GM18858 (cell line): ENCODE results near the gene VPS26B.
A peak's percentile ranks its signal among the peaks of the same experiment; 100 is the strongest.
"Not testable (repeated sequence)": the region's sequence is repeated elsewhere in the genome, so short reads cannot be mapped to it uniquely, and the experiment has no call there.

Experiments
- ATAC-seq: cut with Tn5 transposase; IDR thresholded peaks from one replicate; pipeline ENCODE4 v1.9.1; 2021; ENCODE audit not compliant: unreplicated experiment

VPS26B gene

DNA sequence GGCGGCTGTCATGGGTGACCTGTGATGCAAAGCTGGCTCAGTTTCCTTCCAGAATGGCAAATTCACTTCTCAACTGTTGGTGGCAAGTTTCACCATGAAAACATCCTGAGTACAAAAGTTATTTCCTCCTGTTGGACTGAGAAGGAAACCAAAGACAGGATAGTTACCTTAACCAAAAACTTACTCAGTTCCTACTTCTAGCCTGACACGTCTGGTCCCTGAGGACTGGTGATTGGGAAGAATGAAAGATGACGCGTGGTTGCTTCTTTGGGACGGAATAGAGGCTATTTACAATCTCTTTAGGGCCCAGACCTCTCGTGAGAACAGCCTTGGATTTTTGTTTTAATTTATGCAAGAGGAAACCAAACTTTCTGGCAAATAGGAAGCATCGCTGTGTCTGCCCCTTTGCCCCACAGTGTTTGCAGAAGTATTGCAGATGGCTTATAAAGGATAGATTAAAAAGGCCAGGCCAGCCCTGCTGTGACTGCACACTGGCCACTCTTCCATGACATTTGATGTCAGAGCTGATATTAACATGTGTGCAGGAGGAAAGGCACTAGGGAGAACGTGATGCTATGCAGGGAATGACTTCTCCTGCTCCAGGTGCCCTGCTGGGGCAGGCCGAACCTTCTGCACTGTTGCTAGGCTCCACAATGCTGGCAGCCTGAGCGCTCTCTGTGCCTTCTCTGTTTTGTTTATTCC is 7.6 kb downstream of the VPS26B start:
- no peak for ATAC-seq

DNA sequence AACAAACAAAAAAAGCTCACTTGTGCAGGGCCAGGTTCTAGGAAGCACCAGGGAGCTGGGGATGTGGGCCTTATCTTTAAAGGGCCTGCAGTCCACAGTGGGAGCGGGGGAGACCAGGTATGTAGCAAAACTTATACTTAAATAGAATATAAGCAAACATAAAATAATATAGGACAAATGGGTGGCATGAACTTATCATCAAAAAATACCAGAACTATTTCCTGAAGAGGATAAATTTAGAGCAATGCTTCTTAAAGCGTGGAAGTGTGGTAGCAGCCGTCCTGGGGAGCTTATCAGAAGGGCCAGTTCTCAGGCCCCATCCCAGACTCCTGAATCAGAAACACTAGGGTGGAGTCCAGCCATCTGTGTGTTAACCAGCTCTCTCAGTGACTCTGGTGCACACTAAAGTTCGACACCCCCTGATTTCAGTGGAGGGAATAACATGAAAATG is 9.3 kb downstream of the VPS26B start:
- ATAC-seq: no peak

DNA sequence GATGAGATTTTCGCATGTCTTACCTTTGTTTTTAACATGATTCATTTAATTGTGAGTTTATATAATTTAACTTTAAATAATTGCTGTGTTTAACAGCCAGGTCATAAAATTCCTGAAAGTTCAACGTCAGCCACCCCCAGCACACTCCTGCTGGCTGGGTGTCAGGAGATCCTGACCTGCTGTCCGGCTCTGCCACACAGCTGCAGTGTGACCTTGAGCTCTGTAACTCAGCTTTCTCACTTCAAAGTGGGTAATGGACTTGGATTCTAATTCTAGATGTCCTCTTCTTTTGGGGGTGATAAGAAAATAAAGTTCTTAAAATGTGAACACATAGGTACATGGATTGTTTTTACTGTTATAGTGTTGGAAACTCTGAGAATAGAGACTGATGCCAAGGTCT is 10.9 kb downstream of the VPS26B start:
- no peak for ATAC-seq

DNA sequence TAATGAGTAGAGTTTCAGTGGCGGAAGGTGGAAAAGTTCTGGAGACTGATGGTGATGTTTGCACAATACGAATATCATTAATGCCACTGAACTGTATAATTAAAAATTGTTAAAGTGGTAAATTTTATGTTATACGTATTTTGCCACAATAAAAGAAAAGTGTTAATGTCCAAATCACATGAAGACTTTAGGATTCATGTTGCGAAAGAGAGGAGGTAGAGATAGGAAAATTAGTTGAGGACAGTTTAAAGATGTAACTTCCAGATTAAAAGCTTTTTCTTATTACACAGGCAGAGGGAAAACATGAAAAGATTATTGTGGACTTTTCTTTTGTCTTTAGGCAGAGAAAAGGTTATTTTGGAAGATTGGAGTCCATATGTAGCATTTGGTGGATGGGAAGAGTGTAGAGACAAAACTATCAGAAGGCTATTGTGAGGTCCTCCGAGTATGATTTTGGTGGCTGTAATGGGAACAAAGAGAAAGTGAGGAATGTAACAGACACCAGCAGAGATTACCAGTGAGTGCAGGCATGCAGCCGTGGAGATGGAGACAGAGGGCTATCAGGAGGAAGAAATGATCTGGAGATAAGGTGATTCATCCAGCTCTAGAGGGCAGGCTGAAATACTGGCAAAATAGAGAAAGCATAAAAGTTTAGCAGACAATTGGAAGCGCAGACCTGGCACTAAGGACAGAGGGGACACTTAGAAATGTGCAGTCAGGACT is 12.5 kb downstream of the VPS26B start:
- ATAC-seq: no peak

DNA sequence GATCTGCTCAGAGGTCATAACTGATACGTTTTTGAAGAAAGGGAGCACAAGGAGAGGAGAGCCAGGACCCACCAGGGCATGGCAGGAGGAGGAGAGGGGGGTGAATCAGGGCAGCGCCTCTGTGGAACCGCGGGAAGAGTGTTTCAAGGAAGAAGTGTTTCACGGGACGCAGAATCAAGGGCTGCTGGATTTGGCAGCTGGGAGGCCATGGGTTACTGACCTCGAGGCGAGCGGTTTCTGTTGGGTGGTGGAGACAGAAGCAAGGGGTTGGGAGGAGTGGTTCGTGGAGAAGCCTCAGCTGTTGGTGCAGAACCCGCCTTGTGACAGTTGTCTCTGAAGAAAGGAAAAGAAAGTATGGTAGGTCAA is 13.1 kb downstream of the VPS26B start:
- ATAC-seq: no peak

DNA sequence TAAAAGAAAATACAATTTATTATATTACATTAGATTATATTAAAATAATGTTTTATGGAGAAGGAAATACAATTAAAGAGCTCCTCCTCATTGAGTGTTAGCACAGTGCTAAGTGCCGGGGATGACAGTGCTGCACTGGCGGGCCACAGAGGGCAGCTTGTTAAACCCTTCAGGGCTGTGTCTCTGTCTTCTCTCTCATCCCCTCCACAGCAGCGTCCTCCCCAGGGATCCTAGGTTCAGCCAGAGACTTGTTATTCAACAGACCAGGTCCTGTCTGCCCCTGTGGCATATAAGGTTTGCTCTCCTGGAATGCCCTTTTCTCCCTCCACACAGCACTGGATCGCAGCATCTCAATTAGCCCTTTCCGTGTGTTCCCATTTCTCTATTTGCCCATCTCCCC is 14.5 kb downstream of the VPS26B start:
- ATAC-seq: no peak

DNA sequence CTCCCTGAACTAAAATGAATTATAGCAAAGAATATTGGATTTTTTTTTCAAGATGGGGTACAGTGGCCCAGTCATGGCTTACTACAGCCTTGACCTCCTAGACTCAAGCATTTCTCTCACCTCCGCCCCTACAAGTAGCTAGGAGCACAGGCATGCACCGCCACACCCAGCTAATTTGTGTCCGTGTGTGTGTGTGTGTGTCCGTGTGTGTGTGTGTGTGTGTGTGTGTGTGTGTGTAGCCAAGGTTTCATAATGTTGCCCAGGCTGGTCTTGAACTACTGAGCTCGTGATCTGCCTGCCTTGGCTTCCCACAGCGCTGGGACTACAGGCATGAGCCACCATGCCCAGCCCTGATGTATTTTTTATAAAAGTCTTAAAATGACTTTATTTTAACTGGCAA is 16.1 kb downstream of the VPS26B start:
- no peak for ATAC-seq

DNA sequence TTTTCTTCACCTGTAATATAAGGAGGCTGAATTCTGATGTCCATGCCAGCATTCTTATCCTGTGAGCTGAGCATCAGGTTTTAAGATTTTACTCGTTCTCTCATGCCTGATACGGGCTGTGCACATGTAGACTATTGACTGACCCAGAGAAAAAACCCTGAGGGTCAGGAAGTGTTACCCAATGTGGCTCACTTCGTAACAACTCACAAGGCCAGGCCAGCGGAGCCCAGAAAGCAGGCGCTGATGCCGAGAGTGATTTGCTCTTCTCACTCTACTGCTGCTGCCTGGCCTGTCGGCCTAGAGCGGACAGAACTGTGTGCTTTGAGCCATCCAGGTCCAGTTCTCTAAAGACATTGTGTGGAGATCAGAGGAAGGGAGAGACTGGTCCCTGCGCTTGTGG is 17.9 kb downstream of the VPS26B start:
- no peak for ATAC-seq

DNA sequence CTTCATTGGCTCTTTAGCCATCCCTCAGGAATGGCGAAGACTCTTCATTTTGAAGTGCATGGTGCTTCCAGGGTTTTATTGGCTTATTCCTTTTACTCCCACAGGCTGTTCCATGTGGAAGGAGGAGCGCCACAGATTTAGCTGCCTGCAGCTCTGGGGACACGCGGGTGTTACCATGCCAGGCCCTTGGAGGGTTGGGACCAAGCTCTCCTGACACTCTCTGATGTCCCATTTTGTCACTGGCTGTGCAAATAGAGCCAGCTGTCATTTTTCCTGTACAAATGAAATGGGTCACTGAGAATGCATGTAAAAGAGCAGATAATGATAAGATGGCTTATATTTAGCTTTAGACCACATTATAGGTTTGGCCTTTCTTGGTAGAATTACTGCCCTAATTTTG is 19.4 kb downstream of the VPS26B start:
- no peak for ATAC-seq

DNA sequence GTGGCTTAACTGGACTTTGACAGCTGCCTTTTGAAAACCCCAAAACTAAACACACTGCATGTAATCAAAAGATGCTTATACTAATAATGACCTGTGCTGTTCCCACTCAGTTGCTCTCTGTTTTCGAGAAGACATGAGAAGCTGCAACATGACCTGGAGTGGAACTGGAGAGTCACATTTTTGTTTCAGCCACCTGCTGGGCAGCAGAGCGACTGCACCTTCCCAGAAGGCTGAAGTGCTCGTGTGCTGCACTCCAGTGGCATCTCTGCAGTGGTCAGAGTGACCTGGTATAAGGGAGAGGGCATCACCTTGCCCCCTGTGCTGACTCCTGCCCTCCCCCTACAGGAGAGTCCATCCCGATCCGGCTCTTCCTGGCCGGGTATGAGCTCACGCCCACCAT is 20.1 kb downstream of the VPS26B start:
- no peak for ATAC-seq

DNA sequence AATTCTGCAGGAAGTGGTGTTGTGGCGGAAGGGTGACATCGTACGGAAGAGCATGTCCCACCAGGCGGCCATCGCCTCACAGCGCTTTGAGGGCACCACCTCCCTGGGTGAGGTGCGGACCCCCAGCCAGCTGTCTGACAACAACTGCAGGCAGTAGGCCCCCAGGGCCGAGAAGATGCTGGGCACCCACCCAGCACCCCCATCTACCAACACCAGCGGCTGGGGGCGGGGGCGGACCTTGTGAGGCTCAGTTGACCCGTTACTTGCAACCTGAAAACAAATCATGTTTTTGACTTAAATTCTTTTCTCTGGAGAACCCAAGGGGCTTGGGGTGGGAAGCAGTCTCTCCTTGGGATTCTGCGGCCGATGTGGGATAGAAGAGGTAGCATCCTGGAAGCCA is 21.0 kb downstream of the VPS26B start:
- no peak for ATAC-seq

DNA sequence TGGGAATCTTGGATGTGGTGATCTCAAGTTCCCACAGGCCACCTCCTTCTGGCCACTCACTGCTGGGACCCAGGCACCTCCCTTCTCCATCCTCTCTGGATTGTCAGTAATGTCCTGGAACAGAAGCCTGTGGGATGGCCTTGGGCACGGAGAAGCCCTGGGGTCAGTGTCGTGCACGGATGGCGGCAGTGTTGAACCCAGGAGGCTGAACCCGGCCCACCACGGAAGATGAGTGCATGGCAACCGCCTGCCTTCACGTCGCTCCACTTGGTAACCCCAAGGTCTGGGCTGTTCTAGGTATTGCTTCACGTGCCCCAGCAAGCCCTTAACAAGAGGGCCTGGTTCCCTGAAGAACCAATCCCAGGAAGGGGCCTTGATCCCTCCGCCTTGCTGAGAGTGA is 21.6 kb downstream of the VPS26B start:
- no peak for ATAC-seq

DNA sequence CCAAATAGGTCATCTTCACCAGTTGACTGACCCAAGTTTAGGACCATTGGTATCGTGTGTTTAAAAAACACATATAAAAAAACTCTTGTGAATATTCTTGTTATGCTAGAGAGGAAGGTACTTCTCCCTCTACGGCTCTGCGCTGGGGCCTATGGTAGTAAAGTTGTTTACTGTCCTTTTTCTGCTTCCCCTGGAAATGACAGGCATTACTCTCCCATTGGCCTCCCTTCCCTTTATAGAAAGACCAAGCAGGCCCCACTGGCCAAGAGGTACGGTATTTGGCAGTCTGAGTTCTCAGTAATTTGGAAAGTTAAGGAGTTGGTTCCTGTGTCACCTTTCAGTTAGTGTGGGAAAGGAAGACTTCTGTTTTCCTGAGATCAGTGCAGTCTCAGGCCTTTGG is 22.2 kb downstream of the VPS26B start:
- ATAC-seq: no peak

DNA sequence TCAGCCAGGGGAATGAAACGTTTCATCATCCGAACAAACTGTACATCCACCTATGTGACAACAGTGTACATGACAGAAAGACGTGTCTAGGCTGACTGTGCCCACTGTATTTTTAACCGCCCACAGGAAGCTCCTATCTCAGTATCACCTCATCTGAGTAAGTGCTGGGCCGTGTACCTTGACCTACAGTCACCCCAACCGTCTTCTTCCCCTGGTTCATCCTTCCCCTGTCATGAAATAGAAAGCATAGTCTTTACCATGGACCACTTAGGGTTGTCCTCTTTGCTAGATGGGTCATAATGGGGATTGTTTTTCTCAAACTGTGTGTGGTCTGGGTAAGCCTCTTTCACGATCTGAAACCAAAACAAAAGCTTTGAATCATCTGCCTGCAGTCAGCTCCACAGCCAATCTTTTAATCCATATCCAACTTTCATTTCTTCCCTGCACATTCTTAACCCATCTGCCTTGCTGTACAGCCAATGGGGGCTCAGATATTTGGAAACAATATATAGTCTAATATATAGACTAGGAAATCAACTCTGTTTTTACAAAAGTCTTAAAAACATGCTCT is 24.5 kb downstream of the VPS26B start:
- no peak for ATAC-seq

DNA sequence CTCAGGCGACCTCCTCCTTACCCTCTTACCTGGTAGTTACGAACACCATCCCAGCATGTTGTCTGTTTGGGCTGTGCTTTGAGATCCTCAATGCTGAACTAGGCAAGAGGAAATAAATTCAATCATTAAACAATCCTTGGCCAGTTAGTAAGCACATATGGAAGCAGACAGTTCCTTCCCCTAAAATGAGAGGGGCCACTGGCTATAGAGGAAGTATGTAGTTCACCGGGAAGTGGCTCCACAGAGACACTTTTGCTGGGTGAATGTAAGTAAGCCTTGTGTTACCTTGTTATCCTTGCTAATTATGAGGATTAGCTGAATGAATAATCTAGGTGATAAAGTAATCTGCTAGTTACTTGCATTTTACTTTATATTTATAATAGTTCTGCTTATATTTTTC is 25.8 kb downstream of the VPS26B start:
- ATAC-seq: no peak

DNA sequence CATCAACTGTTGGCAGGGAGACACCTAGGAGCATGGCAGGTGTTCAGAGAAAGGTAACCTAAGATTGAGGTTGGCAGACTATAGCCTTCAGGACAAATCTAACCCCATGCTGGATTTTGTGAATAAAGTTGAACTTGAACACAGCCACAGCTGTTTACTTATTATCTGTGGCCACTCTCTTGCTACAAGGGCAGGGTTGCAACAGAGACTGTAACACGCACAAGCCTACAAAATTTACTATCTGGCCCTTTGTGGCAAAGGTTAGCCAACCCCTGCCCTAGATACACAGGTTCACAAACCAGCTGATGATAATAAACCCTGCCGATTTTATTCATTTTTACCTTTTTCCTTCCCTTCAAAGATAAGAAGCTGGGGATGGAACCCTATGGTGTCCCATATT is 26.2 kb downstream of the VPS26B start:
- no peak for ATAC-seq

DNA sequence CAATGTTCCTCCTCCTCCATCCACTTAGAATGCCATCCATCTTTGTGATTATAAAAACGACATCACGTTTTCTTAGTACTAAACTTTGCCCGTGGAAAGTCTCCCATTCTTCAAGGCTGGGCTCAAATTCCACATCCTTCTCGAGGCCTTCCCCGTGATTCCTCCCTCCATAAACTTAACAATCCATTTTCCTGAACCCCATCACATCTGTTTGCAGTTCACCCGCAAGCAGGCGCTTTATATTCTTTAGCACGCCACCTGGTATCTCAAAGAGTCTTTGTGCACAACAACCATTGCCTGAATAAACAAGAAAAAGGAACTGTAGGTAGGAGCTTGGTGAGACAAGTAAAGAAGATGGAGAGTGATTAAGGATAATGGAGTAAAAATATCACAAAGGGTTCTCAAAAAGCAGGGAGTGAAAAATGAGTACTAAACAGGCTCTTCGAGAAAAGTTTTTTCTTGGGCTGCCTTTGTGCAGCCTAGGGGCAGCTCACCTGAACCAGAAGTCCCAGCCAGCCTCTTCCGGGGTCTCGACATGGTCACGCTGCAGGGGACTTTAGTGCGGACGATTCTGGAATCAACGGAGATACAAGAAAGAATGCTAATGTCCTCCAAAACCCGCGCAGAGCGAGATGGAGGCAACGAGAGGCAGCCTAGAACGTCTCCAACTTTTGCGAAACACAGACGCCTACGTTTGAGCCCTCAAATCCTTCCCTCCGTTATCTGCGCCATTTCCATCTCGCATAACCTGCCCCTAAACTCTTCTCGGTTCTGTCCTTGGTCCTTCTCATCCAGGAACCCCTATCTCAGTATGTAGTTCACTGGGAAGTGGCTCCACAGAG is 28.1 kb downstream of the VPS26B start:
- no peak for ATAC-seq

DNA sequence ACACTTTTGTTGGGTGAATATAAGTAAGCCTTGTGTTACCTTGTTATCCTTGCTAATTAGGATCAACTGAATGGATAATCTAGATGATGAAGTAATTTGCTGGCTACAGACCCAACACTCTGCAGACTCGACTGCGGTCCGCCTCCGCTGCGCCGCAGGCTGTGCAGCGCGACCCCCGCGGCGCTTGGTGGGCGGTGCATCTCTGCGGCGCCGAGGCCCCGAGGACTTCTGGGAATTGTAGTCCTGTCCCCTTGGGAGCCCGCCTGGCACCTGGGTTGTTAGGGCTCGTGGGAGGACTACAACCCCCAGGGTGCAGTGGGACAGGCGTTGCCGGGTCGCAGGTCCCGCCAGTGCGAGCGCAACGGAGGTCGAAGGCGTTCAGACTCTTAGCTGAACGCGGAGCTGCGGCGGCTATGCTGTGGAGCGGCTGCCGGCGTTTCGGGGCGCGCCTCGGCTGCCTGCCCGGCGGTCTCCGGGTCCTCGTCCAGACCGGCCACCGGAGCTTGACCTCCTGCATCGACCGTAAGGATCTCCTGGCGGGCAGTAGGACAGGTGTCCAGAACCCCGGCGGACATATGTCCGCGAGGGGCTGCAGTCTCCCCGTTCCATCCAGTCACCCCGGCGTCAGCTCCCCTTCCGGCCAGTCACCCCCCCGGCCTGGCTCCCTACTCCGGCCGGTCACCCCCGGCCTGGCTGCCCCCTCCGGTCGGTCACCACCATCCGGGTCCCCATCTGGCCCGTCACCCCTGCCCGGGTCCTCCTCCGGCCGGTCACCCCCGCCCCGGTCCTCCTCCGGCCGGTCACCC is 28.9 kb downstream of the VPS26B start, which contains the start of the genes ACAD8 and THYN1:
Gene ACAD8 (plus strand): TSS at position 381 of the 806 bp plus-strand sequence. CDS start 33 bp downstream, at position 414.
Gene THYN1 (minus strand): TSS at position 165 of the 806 bp plus-strand sequence. CDS start 470 bp downstream, outside the sequence.
- peak; percentile 98 for ATAC-seq

DNA sequence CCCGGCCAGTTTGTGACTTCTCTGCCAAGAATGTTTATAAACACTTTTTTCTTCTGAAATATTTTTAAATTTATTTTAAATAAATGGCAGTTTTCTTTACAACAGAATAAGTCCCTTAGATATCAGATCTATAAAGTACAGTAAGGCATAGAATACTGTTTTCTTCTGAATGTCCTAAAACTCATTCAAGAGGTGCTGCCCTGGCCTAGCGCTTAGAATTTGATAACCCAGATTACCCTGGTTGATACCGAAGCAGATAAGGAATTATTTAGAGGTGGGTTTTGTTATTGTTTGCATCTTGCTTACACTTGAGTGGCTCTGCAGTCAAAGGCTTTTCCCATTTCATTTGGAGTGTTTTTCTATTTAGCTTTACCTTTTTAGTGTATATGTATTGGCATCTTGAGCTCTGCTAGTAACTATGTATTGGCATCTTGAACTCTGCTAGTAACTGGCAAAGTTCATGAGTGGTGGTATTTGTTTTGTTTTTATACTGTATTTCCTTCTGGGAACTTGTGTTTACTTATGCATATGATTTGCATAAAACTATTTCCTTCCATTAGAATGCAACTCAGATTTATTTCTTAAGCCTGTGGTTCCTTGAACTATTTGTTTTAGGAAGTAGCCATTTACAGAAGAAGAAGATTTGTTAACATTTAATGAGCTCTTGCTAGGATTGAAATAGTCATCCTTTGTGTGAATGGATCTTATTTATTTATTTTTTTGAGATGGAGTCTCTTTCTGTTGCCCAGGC is 30.1 kb downstream of the VPS26B start:
- ATAC-seq: no peak

DNA sequence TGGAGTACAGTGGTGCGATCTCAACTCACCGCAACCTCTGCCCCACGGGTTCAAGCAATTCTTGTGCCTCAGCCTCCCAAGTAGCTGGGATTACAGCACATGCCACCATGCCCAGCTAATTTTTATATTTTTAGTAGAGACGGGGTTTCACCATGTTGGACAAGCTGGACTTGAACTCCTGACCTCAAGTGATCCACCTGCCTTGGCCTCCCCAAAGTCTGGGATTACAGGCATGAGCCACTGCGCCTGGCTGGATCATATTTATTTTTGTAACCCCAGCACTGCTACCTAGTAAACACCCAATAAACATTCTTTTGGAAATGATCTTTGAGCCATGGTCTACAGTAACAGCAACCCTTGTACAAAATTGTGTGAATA is 30.7 kb downstream of the VPS26B start:
- not testable (repeated sequence) for ATAC-seq
